ENCODE results near the gene NCK2.

NCK2 gene

GRCh38 chr2:105879106-105879802 lies 134.5 kb downstream of the NCK2 start:
- Mint-ChIP-seq H3K27ac (peak overlapping the region; percentile 80), H3K36me3 (ENCODE audit: low read depth) (peaks cover 98% of the 10 kb centered on the region), H3K9me3 (no peaks in the 10 kb centered on the region), H3K4me3 (no peak overlapping the region), H3K27me3 (no peaks in the 10 kb centered on the region), H3K4me1 (ENCODE audit: low read depth) (peaks cover 96% of the 10 kb centered on the region)
- no peak for DNase-seq

DNA sequence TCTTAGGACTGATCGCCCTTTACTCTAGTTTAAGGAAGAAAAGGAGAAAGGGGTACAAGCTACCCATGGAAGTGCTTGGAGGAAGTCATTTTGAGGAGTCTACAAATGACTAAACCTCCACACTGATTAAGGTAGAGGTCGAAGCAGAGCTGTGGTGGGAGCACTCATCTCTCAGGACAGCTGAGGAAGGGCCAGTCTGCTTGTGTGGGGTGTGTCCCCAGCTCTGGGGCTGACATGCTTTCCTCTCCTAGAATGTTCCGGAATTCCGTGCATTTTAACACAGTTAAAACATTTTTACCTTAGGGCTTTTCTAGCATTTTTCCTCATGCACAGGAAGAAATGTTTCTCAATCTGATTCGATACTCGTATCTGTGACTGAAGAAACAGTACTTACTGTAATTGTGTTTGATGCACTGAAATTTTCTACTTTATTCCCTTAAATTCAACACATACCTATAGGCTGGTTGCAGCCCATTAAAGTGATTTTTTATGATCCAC lies 135.1 kb downstream of the NCK2 start:
- Mint-ChIP-seq H3K9me3 (no peaks in the 10 kb centered on the region), H3K4me1 (ENCODE audit: low read depth) (peaks cover 96% of the 10 kb centered on the region), H3K27me3 (no peaks in the 10 kb centered on the region), H3K27ac (peak overlapping the region; percentile 80), H3K36me3 (ENCODE audit: low read depth) (peaks cover 100% of the 10 kb centered on the region), H3K4me3 (no peak overlapping the region)
- no peak for DNase-seq

DNA sequence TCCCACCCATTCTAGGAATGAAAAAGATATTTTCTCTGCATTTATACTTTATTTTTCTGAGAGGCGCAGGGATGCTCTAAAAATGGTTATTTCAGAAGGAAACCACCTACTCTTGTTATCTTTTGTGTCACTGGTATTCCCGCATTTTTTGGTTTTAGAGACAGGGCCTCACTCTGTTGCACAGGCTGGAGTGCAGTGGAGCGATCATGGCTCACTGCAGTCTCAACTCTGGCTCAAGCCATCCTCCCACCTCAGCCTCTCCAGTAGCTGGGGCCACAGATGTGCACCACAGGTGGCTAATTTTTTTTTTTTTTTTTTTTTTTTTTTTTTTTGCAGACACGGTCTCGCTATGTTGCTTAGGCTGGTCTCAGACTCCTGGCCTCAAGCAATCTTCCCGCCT lies 135.9 kb downstream of the NCK2 start:
- no peak overlapping the region for H3K4me3 Mint-ChIP-seq
- DNase-seq = no peak
- H3K27ac Mint-ChIP-seq = peak overlapping the region; percentile 80
- peaks cover 96% of the 10 kb centered on the region for H3K36me3 Mint-ChIP-seq (ENCODE audit: low read depth)
- H3K4me1 Mint-ChIP-seq (ENCODE audit: low read depth) = peaks cover 94% of the 10 kb centered on the region
- H3K9me3 Mint-ChIP-seq = no peaks in the 10 kb centered on the region
- H3K27me3 Mint-ChIP-seq = no peaks in the 10 kb centered on the region

DNA sequence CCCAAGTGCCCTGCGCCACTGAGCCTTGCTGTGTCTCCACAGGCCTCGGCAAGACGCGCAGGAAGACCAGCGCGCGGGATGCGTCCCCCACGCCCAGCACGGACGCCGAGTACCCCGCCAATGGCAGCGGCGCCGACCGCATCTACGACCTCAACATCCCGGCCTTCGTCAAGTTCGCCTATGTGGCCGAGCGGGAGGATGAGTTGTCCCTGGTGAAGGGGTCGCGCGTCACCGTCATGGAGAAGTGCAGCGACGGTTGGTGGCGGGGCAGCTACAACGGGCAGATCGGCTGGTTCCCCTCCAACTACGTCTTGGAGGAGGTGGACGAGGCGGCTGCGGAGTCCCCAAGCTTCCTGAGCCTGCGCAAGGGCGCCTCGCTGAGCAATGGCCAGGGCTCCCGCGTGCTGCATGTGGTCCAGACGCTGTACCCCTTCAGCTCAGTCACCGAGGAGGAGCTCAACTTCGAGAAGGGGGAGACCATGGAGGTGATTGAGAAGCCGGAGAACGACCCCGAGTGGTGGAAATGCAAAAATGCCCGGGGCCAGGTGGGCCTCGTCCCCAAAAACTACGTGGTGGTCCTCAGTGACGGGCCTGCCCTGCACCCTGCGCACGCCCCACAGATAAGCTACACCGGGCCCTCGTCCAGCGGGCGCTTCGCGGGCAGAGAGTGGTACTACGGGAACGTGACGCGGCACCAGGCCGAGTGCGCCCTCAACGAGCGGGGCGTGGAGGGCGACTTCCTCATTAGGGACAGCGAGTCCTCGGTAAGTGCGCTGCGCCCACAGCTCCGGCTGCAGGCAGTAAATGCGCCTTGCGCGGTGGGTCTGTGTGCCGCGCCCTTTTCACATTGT lies 136.8 kb downstream of the NCK2 start:
- H3K27ac Mint-ChIP-seq = peak overlapping the region; percentile 63
- H3K4me1 Mint-ChIP-seq (ENCODE audit: low read depth) = peaks cover 94% of the 10 kb centered on the region
- H3K4me3 Mint-ChIP-seq = no peak overlapping the region
- no peaks in the 10 kb centered on the region for H3K9me3 Mint-ChIP-seq
- H3K27me3 Mint-ChIP-seq = no peaks in the 10 kb centered on the region
- DNase-seq = no peak
- peaks cover 96% of the 10 kb centered on the region for H3K36me3 Mint-ChIP-seq (ENCODE audit: low read depth)

DNA sequence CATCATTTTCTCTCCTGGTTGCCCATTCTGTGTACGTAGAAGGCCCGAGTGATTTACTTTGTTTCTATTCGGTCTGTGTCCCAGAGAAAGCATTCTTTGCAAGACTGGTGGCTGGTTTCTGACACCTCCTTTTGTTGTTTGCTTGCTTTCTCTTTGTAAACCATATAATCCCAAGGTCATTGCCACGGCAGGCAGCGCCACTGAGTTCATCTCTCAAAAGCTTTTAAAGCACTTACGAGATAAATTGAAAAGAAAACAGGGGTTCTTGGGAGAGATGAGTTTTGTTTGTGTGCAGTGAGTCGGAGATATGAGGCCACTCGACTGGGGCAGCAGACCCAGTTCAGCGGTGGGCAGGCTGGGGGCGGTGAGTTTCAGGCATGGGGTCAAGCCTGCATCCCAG lies 137.6 kb downstream of the NCK2 start:
- H3K4me3 Mint-ChIP-seq = no peak overlapping the region
- H3K9me3 Mint-ChIP-seq = no peaks in the 10 kb centered on the region
- H3K4me1 Mint-ChIP-seq (ENCODE audit: low read depth) = peaks cover 94% of the 10 kb centered on the region
- peak overlapping the region; percentile 63 for H3K27ac Mint-ChIP-seq
- DNase-seq = no peak
- H3K36me3 Mint-ChIP-seq (ENCODE audit: low read depth) = peaks cover 96% of the 10 kb centered on the region
- no peaks in the 10 kb centered on the region for H3K27me3 Mint-ChIP-seq

- no peak for DNase-seq
- H3K36me3 Mint-ChIP-seq (ENCODE audit: low read depth) = peaks cover 96% of the 10 kb centered on the region
- H3K27me3 Mint-ChIP-seq = no peaks in the 10 kb centered on the region
- H3K4me1 Mint-ChIP-seq (ENCODE audit: low read depth) = peaks cover 94% of the 10 kb centered on the region
- peak overlapping the region; percentile 69 for H3K27ac Mint-ChIP-seq
- no peak overlapping the region for H3K4me3 Mint-ChIP-seq
- H3K9me3 Mint-ChIP-seq = peaks cover 3% of the 10 kb centered on the region
Observed at GRCh38 chr2:105882920-105883435, 138.3 kb downstream of the NCK2 start.

DNA sequence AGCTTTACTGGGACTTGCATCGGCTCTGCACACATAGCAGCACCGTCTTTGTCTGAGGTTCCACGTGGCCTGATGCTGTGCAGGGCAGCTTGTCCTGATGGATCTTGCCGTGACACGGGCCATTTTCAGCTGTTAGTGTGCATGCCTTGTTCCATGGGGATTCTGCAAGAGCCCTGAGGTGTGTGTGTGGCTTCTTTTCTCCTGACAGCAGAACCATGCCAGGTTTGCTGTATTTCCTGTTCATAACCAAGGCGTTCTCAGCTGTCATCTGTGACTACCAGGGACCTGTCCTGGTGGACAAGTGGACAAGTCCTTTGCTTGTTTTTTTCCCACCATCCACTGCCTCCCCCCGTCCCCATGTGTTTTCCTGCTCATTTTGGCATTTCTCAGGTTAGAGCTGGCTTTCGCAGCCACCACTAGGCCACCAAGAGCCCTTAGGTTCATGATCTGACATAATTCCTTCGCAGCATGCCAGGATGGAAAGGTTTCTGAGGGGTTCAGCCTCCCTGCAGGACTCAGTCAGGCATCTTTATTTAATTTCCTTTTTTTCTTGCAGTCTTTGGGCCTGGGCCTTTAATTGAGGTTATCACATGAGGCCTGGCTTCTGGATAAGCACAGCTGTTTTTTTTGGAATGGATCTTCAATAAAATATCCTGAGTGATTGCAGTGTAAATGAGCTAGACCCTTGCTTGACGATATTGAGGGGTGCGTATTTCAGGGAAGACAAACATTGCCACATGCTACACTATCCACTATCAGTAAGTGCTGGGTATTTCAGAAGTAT lies 139.4 kb downstream of the NCK2 start:
- no peak for DNase-seq
- H3K4me3 Mint-ChIP-seq = no peak overlapping the region
- H3K4me1 Mint-ChIP-seq (ENCODE audit: low read depth) = peaks cover 93% of the 10 kb centered on the region
- H3K36me3 Mint-ChIP-seq (ENCODE audit: low read depth) = peaks cover 96% of the 10 kb centered on the region
- no peaks in the 10 kb centered on the region for H3K27me3 Mint-ChIP-seq
- H3K9me3 Mint-ChIP-seq = peaks cover 8% of the 10 kb centered on the region
- peak overlapping the region; percentile 3 for H3K27ac Mint-ChIP-seq

- DNase-seq = no peak
- no peaks in the 10 kb centered on the region for H3K27me3 Mint-ChIP-seq
- peak overlapping the region; percentile 84 for H3K27ac Mint-ChIP-seq
- peaks cover 89% of the 10 kb centered on the region for H3K4me1 Mint-ChIP-seq (ENCODE audit: low read depth)
- H3K4me3 Mint-ChIP-seq = no peak overlapping the region
- H3K9me3 Mint-ChIP-seq = peaks cover 8% of the 10 kb centered on the region
- peaks cover 95% of the 10 kb centered on the region for H3K36me3 Mint-ChIP-seq (ENCODE audit: low read depth)
Observed at GRCh38 chr2:105885456-105885855, 140.7 kb downstream of the NCK2 start.

GRCh38 chr2:105886029-105886454 lies 141.3 kb downstream of the NCK2 start:
- peaks cover 95% of the 10 kb centered on the region for H3K36me3 Mint-ChIP-seq (ENCODE audit: low read depth)
- peaks cover 8% of the 10 kb centered on the region for H3K9me3 Mint-ChIP-seq
- no peaks in the 10 kb centered on the region for H3K27me3 Mint-ChIP-seq
- H3K4me3 Mint-ChIP-seq = no peak overlapping the region
- H3K27ac Mint-ChIP-seq = peak overlapping the region; percentile 84
- peaks cover 92% of the 10 kb centered on the region for H3K4me1 Mint-ChIP-seq (ENCODE audit: low read depth)
- no peak for DNase-seq

GRCh38 chr2:105886687-105887086 lies 142.0 kb downstream of the NCK2 start:
- Mint-ChIP-seq H3K27me3 (no peaks in the 10 kb centered on the region), H3K4me3 (no peak overlapping the region), H3K36me3 (ENCODE audit: low read depth) (peaks cover 93% of the 10 kb centered on the region), H3K4me1 (ENCODE audit: low read depth) (peaks cover 90% of the 10 kb centered on the region), H3K27ac (peak overlapping the region; percentile 84), H3K9me3 (peaks cover 8% of the 10 kb centered on the region)
- DNase-seq = no peak

DNA sequence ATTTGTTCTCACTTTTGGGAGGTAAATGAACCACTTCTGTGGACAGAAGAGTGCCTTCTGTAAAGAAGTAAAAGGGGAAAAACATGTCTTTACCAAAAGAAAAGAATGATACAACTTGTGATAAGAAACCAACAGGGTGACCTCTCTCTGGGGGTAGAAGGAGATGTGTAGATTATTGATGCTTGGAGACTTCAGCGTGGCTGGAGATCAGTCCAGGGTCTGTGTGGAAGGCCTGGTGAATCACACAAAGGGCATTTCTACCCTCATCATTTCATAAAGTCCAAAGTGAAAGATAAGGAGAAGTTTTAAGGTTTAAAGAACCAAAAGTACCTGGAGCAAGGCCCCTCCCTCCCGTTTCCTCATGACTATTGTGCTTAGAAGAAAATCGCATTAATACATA lies 142.5 kb downstream of the NCK2 start:
- peaks cover 84% of the 10 kb centered on the region for H3K4me1 Mint-ChIP-seq (ENCODE audit: low read depth)
- peaks cover 93% of the 10 kb centered on the region for H3K36me3 Mint-ChIP-seq (ENCODE audit: low read depth)
- no peak overlapping the region for H3K4me3 Mint-ChIP-seq
- peak overlapping the region; percentile 84 for H3K27ac Mint-ChIP-seq
- no peaks in the 10 kb centered on the region for H3K27me3 Mint-ChIP-seq
- no peak for DNase-seq
- peaks cover 8% of the 10 kb centered on the region for H3K9me3 Mint-ChIP-seq

- Mint-ChIP-seq H3K27me3 (no peaks in the 10 kb centered on the region), H3K9me3 (peaks cover 8% of the 10 kb centered on the region), H3K4me3 (no peak overlapping the region), H3K36me3 (ENCODE audit: low read depth) (peaks cover 93% of the 10 kb centered on the region), H3K27ac (peak overlapping the region; percentile 84), H3K4me1 (ENCODE audit: low read depth) (peaks cover 70% of the 10 kb centered on the region)
- no peak for DNase-seq
Observed at GRCh38 chr2:105888625-105889024, 143.9 kb downstream of the NCK2 start.

- H3K36me3 Mint-ChIP-seq (ENCODE audit: low read depth) = peaks cover 93% of the 10 kb centered on the region
- peaks cover 66% of the 10 kb centered on the region for H3K4me1 Mint-ChIP-seq (ENCODE audit: low read depth)
Observed at GRCh38 chr2:105889046-105889445, 144.3 kb downstream of the NCK2 start.

DNA sequence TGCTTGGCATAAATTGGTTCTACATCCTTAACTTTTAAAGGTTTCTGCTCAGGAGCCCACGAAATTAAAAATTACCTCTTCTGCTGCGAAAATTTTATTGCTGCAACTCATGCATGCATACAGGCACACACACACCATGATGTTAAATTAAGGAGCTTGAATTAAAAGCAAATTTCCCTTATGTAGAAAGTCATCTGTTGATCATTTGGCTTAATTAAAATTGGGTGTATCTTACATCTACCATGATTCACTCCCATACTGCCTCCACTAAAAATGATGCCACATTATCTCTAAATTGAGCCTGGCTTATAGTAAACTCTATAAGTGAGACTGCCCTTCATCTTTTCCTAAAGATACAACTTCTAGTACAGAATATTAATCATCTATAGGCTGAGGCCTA lies 145.4 kb downstream of the NCK2 start:
- Mint-ChIP-seq H3K27ac (peak overlapping the region; percentile 82), H3K4me1 (ENCODE audit: low read depth) (peaks cover 66% of the 10 kb centered on the region), H3K27me3 (no peaks in the 10 kb centered on the region), H3K4me3 (no peak overlapping the region), H3K36me3 (ENCODE audit: low read depth) (peaks cover 94% of the 10 kb centered on the region), H3K9me3 (peaks cover 8% of the 10 kb centered on the region)
- DNase-seq = no peak

More at GRCh38 chr2:105889046-105889445, 144.3 kb downstream of the NCK2 start:
- Mint-ChIP-seq H3K9me3 (peaks cover 8% of the 10 kb centered on the region), H3K27me3 (no peaks in the 10 kb centered on the region), H3K27ac (peak overlapping the region; percentile 84), H3K4me3 (no peak overlapping the region)
- no peak for DNase-seq
